Brain microvascular endothelial cell (primary cell): Measurements from ENCODE around the gene TMX1.

ENCODE experiments used
- DNase-seq: peaks from one replicate; pipeline ENCODE4 v3.0.0-alpha.2; 2020
- H3K27ac ChIP-seq: fragments of 250-450 bp; sonication (Bioruptor Pico); 2 replicates; pipeline ENCODE4 v1.5.1; 2020; ENCODE audit warnings: mild to moderate bottlenecking, moderate library complexity
- H3K27me3 ChIP-seq: fragments of 250-450 bp; sonication (Bioruptor Pico); replicated peaks from 2 replicates; pipeline ENCODE4 v1.5.1; 2020; ENCODE audit warnings: mild to moderate bottlenecking
- H3K36me3 ChIP-seq: fragments of 250-450 bp; sonication (Bioruptor Pico); replicated peaks from 2 replicates; pipeline ENCODE4 v1.5.1; 2020; ENCODE audit warnings: mild to moderate bottlenecking
- H3K4me3 ChIP-seq: 2 replicates; pipeline ENCODE4 v1.5.1; 2011; ENCODE audit warnings: low read depth, mild to moderate bottlenecking, control low read depth, low read length, moderate library complexity
- CTCF ChIP-seq: IDR thresholded peaks from 2 replicates; pipeline ENCODE4 v1.5.1; 2011; ENCODE audit warnings: low read depth, mild to moderate bottlenecking, moderate library complexity, low read length, control low read depth, inconsistent platforms; ENCODE audit errors: missing control alignments
- in situ Hi-C: cut with HindIII; loops from 2 replicates; pipeline ENCODE4 v1.10.0; 2017; ENCODE audit warnings: low sequenced_read_pairs, low pct_ligation_motif_present

TMX1 gene

GRCh38 chr14:51206462-51206861 lies 33.6 kb upstream of the TMX1 start:
- Histone ChIP-seq H3K4me3 (no peak overlapping the region), H3K27me3 (peaks cover 5% of the 10 kb centered on the region), H3K36me3 (no peaks in the 10 kb centered on the region), H3K27ac (no peak overlapping the region)
- TF ChIP-seq CTCF, result no peak
- in situ Hi-C loops, result no loop called here
- DNase-seq, result no peak

GRCh38 chr14:51207621-51208020 lies 32.4 kb upstream of the TMX1 start:
- in situ Hi-C loops, result no loop called here

GRCh38 chr14:51208982-51209381 lies 31.1 kb upstream of the TMX1 start:
- TF ChIP-seq CTCF, result no peak
- DNase-seq, result no peak
- no peak overlapping the region for H3K4me3 ChIP-seq
- in situ Hi-C loops, result no loop called here
- peaks cover 2% of the 10 kb centered on the region for H3K27me3 ChIP-seq
- H3K36me3 ChIP-seq, result no peaks in the 10 kb centered on the region
- no peak overlapping the region for H3K27ac ChIP-seq

More at GRCh38 chr14:51207621-51208020, 32.4 kb upstream of the TMX1 start:
- Histone ChIP-seq H3K36me3 (no peaks in the 10 kb centered on the region), H3K27ac (no peak overlapping the region), H3K27me3 (peaks cover 2% of the 10 kb centered on the region), H3K4me3 (no peak overlapping the region)
- no peak for TF ChIP-seq CTCF
- DNase-seq, result no peak

GRCh38 chr14:51209457-51209856 lies 30.6 kb upstream of the TMX1 start:
- Histone ChIP-seq H3K27me3 (peaks cover 2% of the 10 kb centered on the region), H3K4me3 (no peak overlapping the region), H3K36me3 (no peaks in the 10 kb centered on the region), H3K27ac (no peak overlapping the region)
- TF ChIP-seq CTCF, result no peak
- DNase-seq, result no peak
- in situ Hi-C loops, result no loop called here

- TF ChIP-seq CTCF, result no peak
- in situ Hi-C loops, result no loop called here
- Histone ChIP-seq H3K36me3 (no peaks in the 10 kb centered on the region), H3K27ac (no peak overlapping the region), H3K4me3 (no peak overlapping the region), H3K27me3 (peaks cover 2% of the 10 kb centered on the region)
- DNase-seq, result no peak
Measured at GRCh38 chr14:51210594-51210993, 29.5 kb upstream of the TMX1 start.

- H3K27me3 ChIP-seq, result peaks cover 2% of the 10 kb centered on the region
- H3K27ac ChIP-seq, result no peak overlapping the region
- no peak overlapping the region for H3K4me3 ChIP-seq
- no peaks in the 10 kb centered on the region for H3K36me3 ChIP-seq
- TF ChIP-seq CTCF, result no peak
- in situ Hi-C loops, result no loop called here
- DNase-seq, result peak; percentile 43
Measured at GRCh38 chr14:51211149-51211548, 28.9 kb upstream of the TMX1 start.
